HG02759 (cell line): Measurements from ENCODE around the gene DAND5.

Experiments used
- ATAC-seq: cut with Tn5 transposase; IDR thresholded peaks from one replicate; pipeline ENCODE4 v1.9.1; 2021; ENCODE audit warnings: mild to moderate bottlenecking, moderate library complexity; ENCODE audit not compliant: unreplicated experiment

DAND5 gene

GRCh38 chr19:13007292-13008045 is 38.1 kb downstream of the DAND5 start:
- no peak for ATAC-seq

GRCh38 chr19:13008926-13009787 is 39.8 kb downstream of the DAND5 start:
- ATAC-seq = no peak

GRCh38 chr19:13010038-13010991 is 40.9 kb downstream of the DAND5 start:
- no peak for ATAC-seq

GRCh38 chr19:13010992-13011652 is 41.7 kb downstream of the DAND5 start:
- no peak for ATAC-seq

- ATAC-seq = no peak
Observed at GRCh38 chr19:13011653-13012389, 42.4 kb downstream of the DAND5 start.

GRCh38 chr19:13012390-13012689 is 43.0 kb downstream of the DAND5 start:
- ATAC-seq = no peak

GRCh38 chr19:13012690-13013608 is 43.6 kb downstream of the DAND5 start:
- ATAC-seq = no peak

GRCh38 chr19:13013649-13014048 is 44.3 kb downstream of the DAND5 start:
- no peak for ATAC-seq

- ATAC-seq = no peak
Observed at GRCh38 chr19:13014101-13014920, 44.9 kb downstream of the DAND5 start.

- ATAC-seq = no peak
Observed at GRCh38 chr19:13014921-13015280, 45.5 kb downstream of the DAND5 start.

- no peak for ATAC-seq
Observed at GRCh38 chr19:13015361-13016223, 46.2 kb downstream of the DAND5 start.

- ATAC-seq = no peak
Observed at GRCh38 chr19:13016245-13016627, 46.9 kb downstream of the DAND5 start.

- ATAC-seq = no peak
Observed at GRCh38 chr19:13016628-13017305, 47.4 kb downstream of the DAND5 start.

- ATAC-seq = no peak
Observed at GRCh38 chr19:13017306-13018034, 48.1 kb downstream of the DAND5 start.

GRCh38 chr19:13018035-13018914 is 48.9 kb downstream of the DAND5 start:
- ATAC-seq = no peak
